PC-3 (cell line): Measurements from ENCODE around the gene MRAP. TPM values are rescaled to one million over a fixed set of nuclear protein-coding genes. Genes with fewer than 3 reads are reported as not detected.
A peak's percentile ranks its signal among the peaks of the same experiment; 100 is the strongest.

Experiments used
- ATAC-seq: fragments of 200-7000 bp; cut with Tn5 transposase; 2 replicates; pipeline ENCODE4 v1.9.1; 2020; ENCODE audit warnings: mild to moderate bottlenecking, moderate library complexity
- BruUV-seq: library from RNA; stranded (reverse); fragments of 400-500 nt; replicated peaks from 2 replicates; lab custom pipeline; 2021; lab: Mats Ljungman, UMichigan
- CTCF ChIA-PET: fragments of 300-600 bp; sonication (Branson Sonifier 250); formaldehyde crosslinking; loops from one replicate; lab custom pipeline; 2022; ENCODE audit warnings: antibody characterized with exemption; lab: Charles Lee
- POLR2A ChIA-PET: fragments of 300-600 bp; sonication (Branson Sonifier 250); formaldehyde crosslinking; loops from one replicate; lab custom pipeline; 2022; ENCODE audit warnings: antibody characterized with exemption; ENCODE audit not compliant: unreplicated experiment; lab: Charles Lee
- DNase-seq: peaks from one replicate; pipeline ENCODE4 v3.0.0-alpha.2; 2015
- H2AFZ ChIP-seq: fragments of 300-600 bp; sonication (generic); 2 replicates; pipeline ENCODE4 v1.6.0; 2016; ENCODE audit warnings: antibody characterized with exemption, low read length
- H3F3A ChIP-seq: fragments of 300-600 bp; sonication (generic); one replicate; pipeline ENCODE4 v1.6.0; 2017; ENCODE audit warnings: antibody characterized with exemption, low read length, control low read depth, mild to moderate bottlenecking; ENCODE audit not compliant: unreplicated experiment
- H3K27ac ChIP-seq: fragments of 300-600 bp; sonication (generic); 2 replicates; pipeline ENCODE4 v1.5.1; 2016; ENCODE audit warnings: mild to moderate bottlenecking, low read length
- H3K27me3 ChIP-seq: fragments of 300-600 bp; sonication (generic); 2 replicates; pipeline ENCODE4 v1.6.1; 2016; ENCODE audit warnings: low read length, mixed read lengths
- H3K36me3 ChIP-seq: fragments of 300-600 bp; sonication (generic); 2 replicates; pipeline ENCODE4 v1.6.1; 2016; ENCODE audit warnings: low read depth, mixed run types, low read length, mixed read lengths
- H3K4me1 ChIP-seq: fragments of 300-600 bp; sonication (generic); 2 replicates; pipeline ENCODE4 v1.5.1; 2016; ENCODE audit warnings: low read length; ENCODE audit not compliant: insufficient read depth
- H3K4me2 ChIP-seq: fragments of 300-600 bp; sonication (generic); 2 replicates; pipeline ENCODE4 v1.6.0; 2016; ENCODE audit warnings: low read length
- H3K4me3 ChIP-seq: fragments of 300-600 bp; sonication (generic); 2 replicates; pipeline ENCODE4 v1.5.1; 2016; ENCODE audit warnings: mild to moderate bottlenecking, low read length, mixed read lengths
- H3K79me2 ChIP-seq: fragments of 300-600 bp; sonication (generic); 2 replicates; pipeline ENCODE4 v1.6.1; 2017; ENCODE audit warnings: low read length, mixed read lengths
- H3K9ac ChIP-seq: fragments of 300-600 bp; sonication (generic); 2 replicates; pipeline ENCODE4 v1.6.0; 2016; ENCODE audit warnings: mild to moderate bottlenecking, low read length
- H3K9me2 ChIP-seq: fragments of 300-600 bp; sonication (generic); replicated peaks from 2 replicates; pipeline ENCODE4 v1.6.1; 2016; ENCODE audit warnings: mixed run types, low read length, mixed read lengths
- H3K9me3 ChIP-seq: fragments of 300-600 bp; sonication (generic); 2 replicates; pipeline ENCODE4 v1.6.1; 2016; ENCODE audit warnings: low read length, mixed read lengths
- H4K20me1 ChIP-seq: fragments of 300-600 bp; sonication (generic); 2 replicates; pipeline ENCODE4 v1.6.1; 2016; ENCODE audit warnings: low read length, mixed read lengths
- EZH2 ChIP-seq: fragments of 300-600 bp; sonication (generic); IDR thresholded peaks from one replicate; pipeline ENCODE4 v1.6.1; 2017; ENCODE audit warnings: antibody characterized with exemption, mild to moderate bottlenecking, low read length; ENCODE audit not compliant: unreplicated experiment
- EZH2phosphoT487 ChIP-seq: fragments of 300-600 bp; sonication (generic); IDR thresholded peaks from 2 replicates; pipeline ENCODE4 v1.6.1; 2018; ENCODE audit warnings: mild to moderate bottlenecking, antibody characterized with exemption, low read length, borderline replicate concordance
- intact Hi-C: fragments of 100-400 bp; cut with micrococcal nuclease; formaldehyde crosslinking; loops from 2 replicates; pipeline ENCODE4 v1.9.0; 2023
- total RNA-seq: library from RNA; depleted of rRNA; stranded (reverse); fragments of >200 nt; gene quantifications from 2 replicates; pipeline ENCODE4 v1.2.3, GENCODE V29; 2014
- TF ChIP-seq, protein P1 (sequence below): fragments of 300-600 bp; sonication (generic); conservative IDR thresholded peaks from 2 replicates; pipeline ENCODE4 v1.5.1; 2017; ENCODE audit warnings: antibody characterized with exemption, low read depth, mild to moderate bottlenecking, low read length

The MRAP gene
- total RNA-seq, 1 experiment from 2014 or later, result not detected

GRCh38 chr21:32322103-32322502, 23.4 kb downstream of the MRAP start:
- Histone ChIP-seq H3K27ac (no peak overlapping the region), H2AFZ (no peak overlapping the region), H3K36me3 (peaks cover 92% of the 10 kb centered on the region), H3K4me1 (no peaks in the 10 kb centered on the region), H3K9me2 (no peaks in the 10 kb centered on the region), H3K9ac (no peak overlapping the region), H3K4me3 (no peak overlapping the region), H4K20me1 (no peaks in the 10 kb centered on the region), H3F3A (no peaks in the 10 kb centered on the region), H3K9me3 (no peaks in the 10 kb centered on the region), H3K27me3 (no peaks in the 10 kb centered on the region), H3K79me2 (no peaks in the 10 kb centered on the region), H3K4me2 (no peak overlapping the region)
- intact Hi-C loops, result no loop called here
- peak; percentile 75 for ATAC-seq
- no TSS peak for BruUV-seq
- no peak for TF ChIP-seq EZH2
- TF ChIP-seq EZH2phosphoT487, result no peak
- TF ChIP-seq, protein P1, sequence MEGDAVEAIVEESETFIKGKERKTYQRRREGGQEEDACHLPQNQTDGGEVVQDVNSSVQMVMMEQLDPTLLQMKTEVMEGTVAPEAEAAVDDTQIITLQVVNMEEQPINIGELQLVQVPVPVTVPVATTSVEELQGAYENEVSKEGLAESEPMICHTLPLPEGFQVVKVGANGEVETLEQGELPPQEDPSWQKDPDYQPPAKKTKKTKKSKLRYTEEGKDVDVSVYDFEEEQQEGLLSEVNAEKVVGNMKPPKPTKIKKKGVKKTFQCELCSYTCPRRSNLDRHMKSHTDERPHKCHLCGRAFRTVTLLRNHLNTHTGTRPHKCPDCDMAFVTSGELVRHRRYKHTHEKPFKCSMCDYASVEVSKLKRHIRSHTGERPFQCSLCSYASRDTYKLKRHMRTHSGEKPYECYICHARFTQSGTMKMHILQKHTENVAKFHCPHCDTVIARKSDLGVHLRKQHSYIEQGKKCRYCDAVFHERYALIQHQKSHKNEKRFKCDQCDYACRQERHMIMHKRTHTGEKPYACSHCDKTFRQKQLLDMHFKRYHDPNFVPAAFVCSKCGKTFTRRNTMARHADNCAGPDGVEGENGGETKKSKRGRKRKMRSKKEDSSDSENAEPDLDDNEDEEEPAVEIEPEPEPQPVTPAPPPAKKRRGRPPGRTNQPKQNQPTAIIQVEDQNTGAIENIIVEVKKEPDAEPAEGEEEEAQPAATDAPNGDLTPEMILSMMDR, result no peak
- DNase-seq, result peak; percentile 29
- ChIA-PET POLR2A (no interaction called here), CTCF (no interaction called here)

DNA sequence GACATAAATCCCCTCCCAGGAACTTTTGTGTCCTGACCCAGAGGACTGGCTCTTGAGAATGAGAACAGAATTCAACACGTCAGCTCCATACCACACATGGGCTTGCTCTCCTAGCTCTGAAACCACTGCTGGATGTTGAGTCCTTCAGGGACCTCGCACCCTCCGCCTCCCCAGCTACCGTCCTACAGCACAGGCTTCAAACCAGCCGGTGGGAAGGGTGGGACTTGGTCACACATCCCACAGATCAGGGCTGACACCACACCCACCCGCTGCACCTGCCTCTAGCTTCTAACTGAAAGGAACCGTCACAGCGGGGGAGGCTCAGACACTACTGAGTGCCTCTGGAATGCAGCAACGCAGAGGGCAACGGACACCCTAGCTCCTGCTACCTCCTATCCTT, 24.0 kb downstream of the MRAP start:
- Histone ChIP-seq H3K4me3 (no peak overlapping the region), H3K4me2 (no peak overlapping the region), H3K27ac (no peak overlapping the region), H2AFZ (no peak overlapping the region), H3K79me2 (no peaks in the 10 kb centered on the region), H3K36me3 (peaks cover 89% of the 10 kb centered on the region), H3K4me1 (no peaks in the 10 kb centered on the region), H3K9me2 (no peaks in the 10 kb centered on the region), H3K9ac (no peak overlapping the region), H4K20me1 (no peaks in the 10 kb centered on the region), H3K27me3 (no peaks in the 10 kb centered on the region), H3F3A (no peaks in the 10 kb centered on the region), H3K9me3 (no peaks in the 10 kb centered on the region)
- CTCF ChIA-PET, result no interaction called here
- intact Hi-C loops, result no loop called here
- no peak for ATAC-seq
- POLR2A ChIA-PET, result no interaction called here
- no TSS peak for BruUV-seq
- TF ChIP-seq EZH2phosphoT487 (no peak), EZH2 (no peak)
- TF ChIP-seq, protein P1, result no peak
- no peak for DNase-seq

GRCh38 chr21:32325706-32326105, 27.1 kb downstream of the MRAP start:
- intact Hi-C loops, result no loop called here
- peaks cover 90% of the 10 kb centered on the region for H3K36me3 ChIP-seq
- H3K9me3 ChIP-seq, result no peaks in the 10 kb centered on the region

More at GRCh38 chr21:32325706-32326105, 27.1 kb downstream of the MRAP start:
- ChIA-PET POLR2A (no interaction called here), CTCF (no interaction called here)
- ATAC-seq, result no peak
- no peak for TF ChIP-seq EZH2phosphoT487
- TF ChIP-seq, protein P1, result no peak
- H3F3A ChIP-seq, result no peaks in the 10 kb centered on the region
- no peaks in the 10 kb centered on the region for H3K4me1 ChIP-seq
- H3K4me3 ChIP-seq, result no peak overlapping the region
- H3K79me2 ChIP-seq, result no peaks in the 10 kb centered on the region
- no peak for DNase-seq
- no peak overlapping the region for H3K27ac ChIP-seq
- H3K27me3 ChIP-seq, result no peaks in the 10 kb centered on the region
- H4K20me1 ChIP-seq, result no peaks in the 10 kb centered on the region
- H3K9me2 ChIP-seq, result no peaks in the 10 kb centered on the region
- no TSS peak for BruUV-seq
- no peak overlapping the region for H3K9ac ChIP-seq
- H2AFZ ChIP-seq, result no peak overlapping the region
- no peak overlapping the region for H3K4me2 ChIP-seq
